Pons (tissue), 1 donor: ENCODE results near the gene KIF5C.

Experiments used
- DNase-seq: peaks from one replicate; pipeline ENCODE4 v3.0.0-alpha.2; 2016; ENCODE audit warnings: low spot score

KIF5C gene

GRCh38 chr2:148887350-148888002 is 12.4 kb downstream of the KIF5C start:
- no peak for DNase-seq

DNA sequence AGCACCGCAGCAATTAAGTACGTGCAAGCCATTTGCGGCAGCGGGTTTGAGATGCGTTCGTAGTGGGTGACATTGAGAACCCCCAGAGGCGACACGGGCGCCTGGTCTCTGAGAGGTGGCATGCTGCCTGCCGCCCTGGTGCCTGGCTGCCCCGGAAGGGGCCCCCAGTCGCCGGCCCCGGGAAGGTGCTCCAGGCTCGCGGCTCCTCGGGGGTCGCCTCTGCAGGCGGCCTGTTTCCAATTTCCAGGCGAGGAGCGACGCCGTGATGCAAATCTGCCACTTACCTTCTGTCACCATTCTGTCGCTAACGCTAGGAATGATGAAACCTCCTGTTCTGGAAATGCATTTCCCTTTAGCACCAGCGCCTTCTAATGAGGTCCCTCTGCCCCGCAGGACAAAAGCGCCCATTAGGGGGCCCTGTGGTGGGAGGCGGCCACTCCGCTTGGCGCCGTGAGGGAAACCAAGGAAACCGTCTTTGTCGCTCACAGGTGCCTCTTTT is 13.0 kb downstream of the KIF5C start:
- no peak for DNase-seq

DNA sequence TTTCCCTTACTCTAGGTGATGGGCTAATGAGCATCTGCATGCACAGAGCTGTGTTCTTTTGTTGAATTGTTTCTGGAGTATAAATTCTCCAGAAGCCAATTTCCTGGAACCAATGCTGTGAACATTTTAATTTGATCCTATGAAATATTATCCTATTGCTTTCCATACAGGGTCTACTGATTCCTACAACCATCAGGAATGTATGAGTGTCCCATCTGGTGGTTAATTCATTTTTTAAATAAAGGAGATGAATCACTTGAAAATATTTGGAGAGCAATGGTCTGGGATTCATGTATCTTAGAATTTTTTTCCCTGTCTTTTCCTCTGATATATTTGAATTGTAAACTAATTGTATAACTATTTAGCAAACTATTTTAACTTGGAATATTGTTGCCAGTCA is 14.0 kb downstream of the KIF5C start:
- no peak for DNase-seq

DNA sequence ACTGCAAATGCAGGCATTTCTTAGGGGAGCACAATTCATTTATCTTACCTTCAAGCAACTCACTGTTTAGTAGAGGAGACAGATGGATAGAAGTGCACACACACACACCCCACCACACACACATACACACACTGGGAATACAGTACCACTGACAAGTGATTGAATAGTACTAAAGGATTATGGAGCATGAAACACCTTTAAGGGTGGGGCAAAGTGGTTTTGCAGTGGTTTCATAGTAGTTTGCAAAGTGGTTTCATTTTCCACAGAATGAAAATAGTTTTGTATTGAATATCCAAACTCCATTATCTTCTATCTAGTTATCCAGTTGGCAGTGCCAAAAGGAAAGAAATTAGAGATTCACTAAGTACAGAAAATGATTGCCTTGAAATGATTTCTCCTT is 18.9 kb downstream of the KIF5C start:
- DNase-seq: no peak

DNA sequence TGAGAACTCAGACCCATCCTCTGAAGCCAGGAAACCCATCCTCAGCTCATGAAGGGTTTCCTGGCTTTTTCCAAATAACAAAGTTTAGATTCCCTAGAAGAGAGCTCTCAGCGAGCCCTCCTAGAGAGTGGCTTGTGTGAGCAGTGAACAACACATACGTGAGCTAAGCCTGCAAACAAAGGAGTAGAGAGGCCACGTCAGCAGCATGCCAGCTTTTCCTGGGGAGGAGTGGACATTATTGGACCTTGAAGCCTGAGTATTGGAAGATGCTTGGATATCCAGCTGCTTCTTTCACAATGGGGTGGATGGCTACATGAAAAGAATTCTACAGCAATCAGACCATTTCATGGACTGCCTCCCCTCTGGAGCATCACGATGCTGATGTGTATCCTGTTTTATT is 21.1 kb downstream of the KIF5C start:
- DNase-seq: no peak

- DNase-seq: no peak
These were observed 24.8 kb downstream of the KIF5C start for GRCh38 chr2:148899638-148900318.

DNA sequence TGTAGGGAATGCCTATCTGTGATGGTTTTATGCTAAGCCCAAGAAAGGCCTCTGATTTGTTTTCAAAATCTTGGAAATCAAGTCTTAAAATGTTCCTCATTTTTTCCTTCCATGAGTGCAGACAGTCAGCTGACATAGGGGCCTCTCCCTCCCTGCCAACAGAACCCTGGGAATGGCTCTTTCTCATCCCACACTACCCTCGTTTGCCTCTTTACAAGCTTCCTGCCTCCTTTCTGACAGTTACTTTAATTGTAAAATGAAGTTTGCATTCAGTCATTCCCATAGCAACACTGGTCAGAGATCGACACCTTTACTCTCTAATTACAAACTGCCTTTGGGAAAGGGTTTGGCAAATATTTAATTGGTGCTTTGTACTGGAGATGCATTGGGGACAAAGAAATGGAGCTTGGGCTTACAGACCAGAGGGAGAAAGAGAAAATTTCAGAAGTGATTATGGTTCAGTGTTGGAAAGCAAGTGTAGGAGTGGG is 25.4 kb downstream of the KIF5C start:
- no peak for DNase-seq

GRCh38 chr2:148901142-148901541 is 26.1 kb downstream of the KIF5C start:
- no peak for DNase-seq

DNA sequence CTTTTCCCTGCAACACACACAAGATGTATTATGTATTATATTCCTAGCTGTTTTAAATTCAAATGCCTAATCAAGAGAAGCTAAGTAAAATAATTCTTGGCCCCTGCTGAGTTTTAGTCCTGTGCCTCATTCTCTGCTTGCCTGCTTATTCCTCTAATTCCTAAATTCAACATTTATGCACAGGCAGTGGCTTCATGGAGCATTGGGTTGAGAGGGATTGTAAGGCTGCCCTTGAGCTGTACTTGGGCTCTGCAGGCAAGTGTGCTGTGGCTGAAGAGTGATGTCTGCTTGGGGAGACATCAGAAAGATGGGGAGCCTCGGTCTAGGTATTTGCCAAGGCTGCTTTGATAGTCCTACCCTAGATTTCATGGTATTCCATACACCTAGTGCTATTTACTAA is 27.8 kb downstream of the KIF5C start:
- DNase-seq: no peak

DNA sequence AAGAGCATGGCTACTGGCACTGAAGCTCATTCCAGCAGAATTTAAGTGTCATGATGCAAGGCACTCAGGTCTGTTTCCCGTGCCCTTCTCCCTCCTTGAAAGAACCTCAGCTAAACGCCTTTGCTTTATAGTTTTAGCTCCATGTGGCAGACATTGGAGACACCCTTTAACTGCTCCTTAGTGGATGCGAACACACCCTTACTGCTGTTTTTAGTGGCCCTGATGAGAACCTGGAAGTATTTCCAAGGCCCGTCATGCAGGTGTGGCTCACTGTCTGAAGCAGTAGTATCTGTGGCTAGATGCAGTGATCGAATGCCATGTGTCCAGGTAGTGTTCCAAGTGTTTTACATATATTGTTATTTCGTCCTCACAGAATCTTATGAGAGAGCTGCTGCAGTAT is 28.3 kb downstream of the KIF5C start:
- DNase-seq: no peak

DNA sequence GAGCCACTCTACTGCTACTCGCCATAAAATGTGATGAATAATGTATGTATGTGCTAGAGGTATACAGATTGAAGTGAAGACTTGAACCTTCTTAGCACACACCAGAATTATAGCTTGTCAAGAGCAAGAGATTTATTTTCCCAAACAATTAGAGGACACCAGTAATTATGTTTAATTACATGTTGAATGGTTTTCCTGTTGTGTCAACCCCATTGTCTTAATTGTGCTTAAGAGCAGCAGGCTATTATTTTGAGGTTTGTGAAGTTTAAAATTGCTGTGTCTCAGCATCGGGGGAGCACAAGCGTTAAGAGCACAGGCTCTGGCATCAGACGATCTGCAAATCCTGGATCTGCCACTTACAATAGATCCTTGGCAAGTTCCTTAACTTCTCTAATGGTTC is 29.0 kb downstream of the KIF5C start:
- no peak for DNase-seq

GRCh38 chr2:148906124-148906523 is 31.1 kb downstream of the KIF5C start:
- DNase-seq: no peak

- no peak for DNase-seq
These were observed 32.2 kb downstream of the KIF5C start for GRCh38 chr2:148907085-148907785.

DNA sequence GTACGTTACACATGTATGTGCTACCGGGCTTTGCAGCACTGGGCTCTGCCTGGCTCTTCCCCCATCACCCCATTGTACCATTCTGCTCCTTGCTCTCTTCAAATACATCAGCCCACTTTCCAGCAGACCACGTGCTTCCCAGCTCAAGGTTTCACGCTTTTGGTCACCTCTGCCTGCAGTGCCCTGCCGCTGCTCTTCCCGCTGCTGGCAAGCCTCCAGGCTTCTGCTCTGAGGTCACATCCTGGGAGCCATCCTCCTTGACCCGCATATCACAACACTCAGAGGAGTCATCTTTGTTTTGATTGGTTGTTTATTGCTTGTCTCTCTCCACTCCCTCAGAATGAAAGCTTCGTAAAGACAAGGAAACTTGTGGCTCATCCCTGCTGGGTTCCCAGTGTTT is 34.1 kb downstream of the KIF5C start:
- DNase-seq: peak; percentile 71

- no peak for DNase-seq
These were observed 38.0 kb downstream of the KIF5C start for GRCh38 chr2:148913061-148913460.

GRCh38 chr2:148913492-148913891 is 38.5 kb downstream of the KIF5C start:
- DNase-seq: no peak

DNA sequence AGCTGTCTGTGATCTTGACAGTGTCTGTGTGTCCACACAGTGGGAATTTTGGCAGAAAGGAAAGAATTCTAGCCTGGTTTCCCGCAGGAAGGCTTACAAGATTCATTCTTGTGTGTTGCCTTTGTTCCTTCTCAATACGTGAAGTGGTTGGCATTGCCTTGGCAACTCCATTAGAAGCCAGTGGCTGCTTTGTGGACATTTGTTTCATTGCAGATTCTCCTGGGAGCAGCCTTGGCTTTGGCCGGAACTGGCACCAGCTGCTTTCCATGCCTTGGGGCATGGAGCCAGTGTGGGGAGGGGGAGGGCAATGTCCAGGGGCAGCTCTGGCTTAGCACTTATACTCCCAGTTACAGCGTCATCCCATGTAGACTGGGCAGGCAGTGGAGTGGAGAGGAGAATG is 39.4 kb downstream of the KIF5C start:
- DNase-seq: peak; percentile 73

DNA sequence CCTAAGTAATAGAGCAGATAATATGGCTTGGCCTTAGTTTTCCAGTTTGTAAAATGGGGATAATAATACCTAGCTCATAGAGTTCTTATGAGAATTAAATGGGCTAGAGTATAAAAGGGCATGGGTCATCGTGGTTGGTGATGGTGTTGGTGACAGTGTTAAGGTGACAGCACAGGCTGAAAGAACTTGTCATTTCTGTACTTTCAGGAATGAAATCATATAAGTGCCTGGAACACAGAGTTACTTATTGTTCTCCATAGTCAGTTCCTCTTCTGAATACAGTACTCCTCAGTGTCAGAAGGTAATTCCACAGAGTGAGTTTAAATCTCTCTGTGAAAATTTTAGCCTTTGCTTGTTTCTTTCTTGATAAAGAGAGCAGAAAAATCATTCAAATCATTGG is 42.4 kb downstream of the KIF5C start:
- no peak for DNase-seq

GRCh38 chr2:148918554-148918953 is 43.5 kb downstream of the KIF5C start:
- DNase-seq: no peak

GRCh38 chr2:148920559-148920958 is 45.5 kb downstream of the KIF5C start:
- no peak for DNase-seq

DNA sequence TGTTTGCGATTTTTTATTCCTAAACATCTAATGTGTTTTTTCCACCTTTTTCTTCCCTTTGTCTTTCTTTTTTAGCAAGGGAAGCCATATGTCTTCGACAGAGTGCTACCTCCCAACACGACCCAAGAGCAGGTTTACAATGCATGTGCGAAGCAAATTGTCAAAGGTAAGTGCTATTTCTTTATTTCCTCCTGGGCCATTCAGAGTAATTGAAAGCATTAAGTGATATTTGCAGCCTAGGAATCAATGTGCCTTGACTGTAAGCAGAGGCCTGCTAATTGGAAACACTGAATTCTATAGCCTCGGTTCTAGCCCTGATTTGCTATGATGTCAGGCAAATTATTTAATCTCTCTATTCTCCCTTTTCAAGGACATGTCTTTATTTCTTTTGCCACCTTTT is 47.0 kb downstream of the KIF5C start:
- no peak for DNase-seq

GRCh38 chr2:148922776-148923475 is 47.9 kb downstream of the KIF5C start:
- DNase-seq: no peak
